K562 treated with DMSO at 1 percent for 24 hours (cell line): ENCODE results near the gene ABRAXAS1. TPM values are rescaled to one million over a fixed set of nuclear protein-coding genes. Genes with fewer than 3 reads are reported as not detected.

ENCODE experiments used
- total RNA-seq: library from RNA; unstranded; fragments of 300-600 nt; gene quantifications from 2 replicates; pipeline ENCODE4 v1.2.3, GENCODE V29; 2022; ENCODE audit warnings: low read depth; ENCODE audit not compliant: insufficient read depth

The ABRAXAS1 gene
- 27.0 and 32.9 TPM in 2 replicates for total RNA-seq

DNA sequence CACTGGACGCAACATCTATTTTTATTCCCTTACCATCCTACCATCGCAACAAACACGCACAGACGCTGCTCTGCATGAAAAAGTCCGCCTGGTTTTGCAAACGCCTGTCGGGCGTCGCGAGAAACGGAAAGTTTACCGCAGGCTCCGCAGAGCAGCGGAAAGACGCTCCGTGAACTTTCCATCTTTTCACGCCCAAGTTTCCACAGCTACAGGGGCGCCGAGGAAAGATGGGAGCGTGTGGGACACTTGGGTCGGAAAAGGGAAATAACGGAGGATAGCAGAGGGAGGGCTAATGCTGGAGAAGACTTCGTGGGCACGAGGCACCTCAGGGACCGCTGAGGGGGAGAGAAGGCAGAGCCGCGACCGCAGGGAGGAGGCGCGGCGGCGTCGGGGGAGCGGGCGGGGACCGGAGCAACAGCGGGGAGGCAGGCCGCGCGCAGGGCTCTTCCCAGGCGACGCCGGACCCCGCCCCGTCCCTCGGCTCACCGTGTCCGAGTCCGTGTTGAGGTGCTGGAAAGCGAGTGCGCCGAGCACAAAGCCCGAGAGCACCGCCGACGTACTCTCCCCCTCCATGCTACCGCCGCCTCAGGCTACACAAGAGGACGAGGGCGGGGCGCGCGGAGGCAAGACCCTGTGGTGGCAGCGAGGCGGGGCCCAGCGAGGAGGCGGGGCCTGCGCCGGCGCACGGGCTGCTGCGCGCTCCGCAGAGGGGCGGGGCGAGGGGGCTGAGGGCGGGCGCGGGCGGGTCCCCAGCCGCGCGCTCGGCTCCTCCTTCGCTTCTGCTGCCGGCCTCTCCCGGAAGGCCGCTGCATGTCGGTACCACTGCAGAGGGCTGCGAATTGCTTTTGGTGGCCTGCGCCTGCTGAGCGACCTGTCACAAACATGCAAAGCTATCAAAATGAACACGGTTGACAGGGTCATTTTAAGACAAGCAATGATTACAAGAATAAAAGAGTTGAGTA, at the start of gene ABRAXAS1:
TSS of gene ABRAXAS1 (minus strand) at position 601 of the 962 bp plus-strand sequence. CDS start at position 573, 28 bp downstream.

DNA sequence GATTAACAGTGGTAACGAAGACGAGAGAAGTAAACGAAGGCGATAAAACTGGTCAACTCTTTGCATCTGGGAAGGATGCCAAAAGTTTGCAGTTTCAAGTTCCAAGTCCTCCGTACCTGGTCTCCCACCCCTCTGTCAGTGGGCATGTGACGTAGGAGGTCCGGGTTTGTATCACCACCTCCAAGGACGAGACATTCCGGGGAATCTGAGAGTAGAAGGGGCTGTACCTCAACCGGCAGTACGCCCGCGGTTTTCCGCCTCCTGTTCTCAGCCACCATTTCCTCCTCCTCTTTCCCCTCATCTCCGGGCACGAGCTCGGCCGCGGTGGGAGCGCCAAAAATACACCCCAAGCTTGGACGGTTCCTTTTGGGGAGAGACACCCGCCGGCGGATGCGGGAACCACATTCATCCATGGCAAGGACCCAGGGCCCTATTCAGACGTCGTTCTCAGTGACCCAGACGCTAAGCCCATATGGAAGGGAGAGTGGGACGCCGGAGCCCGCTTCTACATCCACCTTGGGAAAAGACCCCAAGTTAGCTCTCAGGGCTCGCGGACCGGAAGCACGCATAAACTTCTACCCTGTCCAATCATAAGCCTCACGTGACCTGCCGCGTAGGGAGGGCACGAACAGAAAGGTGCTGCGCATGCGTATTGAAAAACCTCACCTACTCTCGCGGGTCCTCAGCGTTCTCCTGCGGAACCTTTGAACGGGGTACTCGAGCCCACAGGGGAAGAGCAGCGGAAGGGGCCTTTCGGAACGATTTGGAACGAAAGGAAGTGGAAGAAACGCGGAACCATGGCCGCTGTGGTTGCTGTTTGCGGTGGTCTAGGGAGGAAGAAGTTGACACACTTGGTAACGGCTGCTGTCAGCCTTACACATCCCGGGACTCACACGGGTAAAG, 29.4 kb downstream of the ABRAXAS1 start, which contains the start of the genes HELQ and MRPS18C:
TSS of gene HELQ (minus strand) at position 543 of the 903 bp plus-strand sequence. CDS start at position 413, 130 bp downstream.
TSS of gene MRPS18C (plus strand) at position 778 of the 903 bp plus-strand sequence. CDS start at position 798, 20 bp downstream.

Other genes starting within 250 kb of the ABRAXAS1 start
- gene COQ2, start 200.3 kb downstream of the ABRAXAS1 start, total RNA-seq = 4.8 and 5.3 TPM in 2 replicates
- gene HPSE, start 150.3 kb downstream of the ABRAXAS1 start, total RNA-seq = 0.13 and 0.25 TPM in 2 replicates
- gene HELQ, start 29.3 kb downstream of the ABRAXAS1 start, total RNA-seq = 9.9 and 13.1 TPM in 2 replicates
- 26.4 and 40.8 TPM in 2 replicates for gene MRPS18C, start 29.0 kb downstream of the ABRAXAS1 start, total RNA-seq
- gene GPAT3, start 51.0 kb upstream of the ABRAXAS1 start, total RNA-seq = 19.9 and 26.5 TPM in 2 replicates